Right ventricle myocardium inferior (tissue), 1 donor: ENCODE results near the gene FAM124B. TPM values are rescaled to one million over a fixed set of nuclear protein-coding genes. Genes with fewer than 3 reads are reported as not detected.
"Not testable (repeated sequence)": the region's sequence is repeated elsewhere in the genome, so short reads cannot be mapped to it uniquely, and the experiment has no call there.

Experiments
- ATAC-seq: fragments of 200-7000 bp; cut with Tn5 transposase; one replicate; pipeline ENCODE4 v1.9.1; 2020; ENCODE audit warnings: mild to moderate bottlenecking, moderate library complexity
- DNase-seq: peaks from one replicate; pipeline ENCODE4 v3.0.0; 2021; ENCODE audit errors: missing footprints
- intact Hi-C: fragments of 100-400 bp; cut with DNase I; formaldehyde crosslinking; loops from one replicate; pipeline ENCODE4 v1.11.0; 2022
- total RNA-seq: library from RNA; stranded (reverse); fragmentation: NEBNext Ultra II Directional; extraction: Animal tissue kit (Norgen Biotek cat#: 25700); gene quantifications from one replicate; pipeline ENCODE4 v1.2.1, GENCODE V29; 2021
- donor health status: DM: no; HTN: yes; CAD: no; lungs with severe emphysema.

The FAM124B gene
- total RNA-seq, 1 donor from 2014 or later, result 1.9 TPM

GRCh38 chr2:224392545-224392944 is 9.4 kb downstream of the FAM124B start:
- intact Hi-C loops, result no loop called here
- DNase-seq, result no peak
- no peak for ATAC-seq

- intact Hi-C loops, result no loop called here
- no peak for DNase-seq
- no peak for ATAC-seq
These were observed 12.6 kb downstream of the FAM124B start for GRCh38 chr2:224389317-224389716.

GRCh38 chr2:224386876-224387275 is 15.0 kb downstream of the FAM124B start:
- DNase-seq (no peak), ATAC-seq (no peak)
- intact Hi-C loops, result no loop called here

GRCh38 chr2:224382973-224383555 is 18.8 kb downstream of the FAM124B start:
- intact Hi-C loops, result no loop called here
- DNase-seq, result no peak
- ATAC-seq, result no peak

- DNase-seq, intact Hi-C loops, ATAC-seq: not testable (repeated sequence)
These were observed 19.6 kb downstream of the FAM124B start for GRCh38 chr2:224382280-224382647.

GRCh38 chr2:224381521-224382279 is 20.2 kb downstream of the FAM124B start:
- ATAC-seq, result no peak
- no peak for DNase-seq
- intact Hi-C loops, result no loop called here

GRCh38 chr2:224379986-224380385 is 21.9 kb downstream of the FAM124B start:
- intact Hi-C loops, result no loop called here
- DNase-seq (no peak), ATAC-seq (peak; percentile 52)

- intact Hi-C loops, result no loop called here
- ATAC-seq (no peak), DNase-seq (no peak)
These were observed 22.7 kb downstream of the FAM124B start for GRCh38 chr2:224379172-224379571.

GRCh38 chr2:224378701-224379097 is 23.2 kb downstream of the FAM124B start:
- ATAC-seq (no peak), DNase-seq (no peak)
- intact Hi-C loops, result no loop called here

- no peak for DNase-seq
- intact Hi-C loops, result no loop called here
- no peak for ATAC-seq
These were observed 23.9 kb downstream of the FAM124B start for GRCh38 chr2:224377751-224378700.

GRCh38 chr2:224372641-224373040 is 29.3 kb downstream of the FAM124B start:
- no peak for ATAC-seq
- no peak for DNase-seq
- intact Hi-C loops, result no loop called here

GRCh38 chr2:224369028-224369632 is 32.8 kb downstream of the FAM124B start:
- intact Hi-C loops, result loop anchor here (5.0 kb wide), 1 partner anchor 83 kb away; no protein-coding TSS in a partner anchor
- DNase-seq (no peak), ATAC-seq (no peak)

- DNase-seq (no peak), ATAC-seq (no peak)
- intact Hi-C loops, result loop anchor here (5.0 kb wide), 1 partner anchor 86 kb away; no protein-coding TSS in a partner anchor
These were observed 35.6 kb downstream of the FAM124B start for GRCh38 chr2:224366267-224366844.

GRCh38 chr2:224365331-224365730 is 36.6 kb downstream of the FAM124B start:
- intact Hi-C loops, result loop anchor here (5.0 kb wide), 1 partner anchor 87 kb away; no protein-coding TSS in a partner anchor
- ATAC-seq, result no peak

GRCh38 chr2:224363281-224363680 is 38.6 kb downstream of the FAM124B start:
- intact Hi-C loops, result no loop called here
- DNase-seq (no peak), ATAC-seq (no peak)

More at GRCh38 chr2:224365331-224365730, 36.6 kb downstream of the FAM124B start:
- no peak for DNase-seq

GRCh38 chr2:224362094-224362493 is 39.8 kb downstream of the FAM124B start:
- intact Hi-C loops, result no loop called here
- no peak for ATAC-seq

GRCh38 chr2:224360801-224361251 is 41.1 kb downstream of the FAM124B start:
- ATAC-seq, result no peak
- intact Hi-C loops, result no loop called here
- DNase-seq, result no peak

More at GRCh38 chr2:224362094-224362493, 39.8 kb downstream of the FAM124B start:
- DNase-seq, result no peak

GRCh38 chr2:224359569-224359968 is 42.3 kb downstream of the FAM124B start:
- no peak for DNase-seq
- intact Hi-C loops, result loop anchor here (5.0 kb wide), 2 partner anchors 88 to 418 kb away; no protein-coding TSS in a partner anchor
- ATAC-seq, result no peak
